OCI-LY7 (cell line): ENCODE data around the gene IL24. TPM values are rescaled to one million over a fixed set of nuclear protein-coding genes. Genes with fewer than 3 reads are reported as not detected.

Experiments used
- BruUV-seq: library from RNA; stranded (reverse); fragments of 400-500 nt; replicated peaks from 2 replicates; lab custom pipeline; 2021; lab: Mats Ljungman, UMichigan
- CTCF ChIA-PET: fragments of 300-600 bp; sonication (Branson Sonifier 250); formaldehyde crosslinking; loops from one replicate; lab custom pipeline; 2022; ENCODE audit warnings: antibody characterized with exemption; ENCODE audit not compliant: unreplicated experiment; lab: Charles Lee
- POLR2A ChIA-PET: fragments of 300-600 bp; sonication (Branson Sonifier 250); formaldehyde crosslinking; loops from one replicate; lab custom pipeline; 2022; ENCODE audit warnings: antibody characterized with exemption; lab: Charles Lee
- DNase-seq: peaks from one replicate; pipeline ENCODE4 v3.0.0-alpha.2; 2015; ENCODE audit warnings: low spot score
- H2AFZ ChIP-seq: fragments of 200-600 bp; sonication (generic), shearing (Covaris generic); 2 replicates; pipeline ENCODE4 v1.6.1; 2014; ENCODE audit warnings: mild to moderate bottlenecking, antibody characterized with exemption, low read length, moderate library complexity
- H3K27ac ChIP-seq: fragments of 200-600 bp; sonication (generic); 2 replicates; pipeline ENCODE4 v1.5.1; 2014; ENCODE audit warnings: mixed run types, low read depth, mild to moderate bottlenecking, moderate library complexity, low read length, inconsistent platforms; ENCODE audit not compliant: poor library complexity, severe bottlenecking
- H3K36me3 ChIP-seq: fragments of 200-600 bp; sonication (generic); 2 replicates; pipeline ENCODE4 v1.6.1; 2014; ENCODE audit warnings: mild to moderate bottlenecking, antibody characterized with exemption, low read length, moderate library complexity, mixed read lengths; ENCODE audit not compliant: insufficient read depth
- H3K4me1 ChIP-seq: fragments of 200-600 bp; sonication (generic); 2 replicates; pipeline ENCODE4 v1.5.1; 2014; ENCODE audit warnings: mild to moderate bottlenecking, low read length; ENCODE audit not compliant: insufficient read depth, poor library complexity, severe bottlenecking
- H3K4me2 ChIP-seq: fragments of 200-600 bp; sonication (generic); 2 replicates; pipeline ENCODE4 v1.6.1; 2014; ENCODE audit warnings: mild to moderate bottlenecking, low read length
- H3K4me3 ChIP-seq: fragments of 200-600 bp; sonication (generic); 2 replicates; pipeline ENCODE4 v1.5.1; 2014; ENCODE audit warnings: mild to moderate bottlenecking, low read depth, low read length; ENCODE audit not compliant: poor library complexity, severe bottlenecking
- H3K79me2 ChIP-seq: fragments of 200-600 bp; sonication (generic); 2 replicates; pipeline ENCODE4 v1.6.1; 2016; ENCODE audit warnings: low read depth, mild to moderate bottlenecking, low read length, moderate library complexity, mixed read lengths; ENCODE audit not compliant: insufficient read depth
- H3K9me2 ChIP-seq: fragments of 200-600 bp; sonication (generic); 2 replicates; pipeline ENCODE4 v1.6.1; 2016; ENCODE audit warnings: mild to moderate bottlenecking, low read length, mixed read lengths; ENCODE audit not compliant: insufficient read depth
- H3K9me3 ChIP-seq: fragments of 200-600 bp; sonication (generic); 2 replicates; pipeline ENCODE4 v1.6.1; 2014; ENCODE audit warnings: mild to moderate bottlenecking, mixed run types, low read length, mixed read lengths
- H4K20me1 ChIP-seq: fragments of 200-600 bp; sonication (generic); 2 replicates; pipeline ENCODE4 v1.6.1; 2014; ENCODE audit warnings: mild to moderate bottlenecking, antibody characterized with exemption, low read length, moderate library complexity, mixed read lengths; ENCODE audit not compliant: insufficient read depth
- EZH2phosphoT487 ChIP-seq: fragments of 200-600 bp; sonication (generic); IDR thresholded peaks from 2 replicates; pipeline ENCODE4 v1.6.1; 2018; ENCODE audit warnings: low read depth, borderline replicate concordance, mild to moderate bottlenecking, mixed run types, antibody characterized with exemption, low read length, moderate library complexity, mixed read lengths
- intact Hi-C: fragments of 100-400 bp; cut with micrococcal nuclease; formaldehyde crosslinking; loops from one replicate; pipeline ENCODE4 v1.10.0; 2022; ENCODE audit not compliant: unreplicated experiment
- total RNA-seq, 2 experiments: library from RNA; depleted of rRNA in 1 of 2; stranded (reverse); fragments of >200 nt in 1 of 2; shearing (Covaris generic) in 1 of 2; gene quantifications; 2 replicates each; pipeline ENCODE4 v1.2.3, GENCODE V29; 2014 to 2022
- TF ChIP-seq, protein P1 (sequence below): fragments of 200-600 bp; sonication (generic); conservative IDR thresholded peaks from 2 replicates; pipeline ENCODE4 v1.5.1; 2014; ENCODE audit warnings: mild to moderate bottlenecking, antibody characterized with exemption, low read length, moderate library complexity, mixed read lengths

The IL24 gene
- total RNA-seq, 2 experiments from 2014 or later = not detected

DNA sequence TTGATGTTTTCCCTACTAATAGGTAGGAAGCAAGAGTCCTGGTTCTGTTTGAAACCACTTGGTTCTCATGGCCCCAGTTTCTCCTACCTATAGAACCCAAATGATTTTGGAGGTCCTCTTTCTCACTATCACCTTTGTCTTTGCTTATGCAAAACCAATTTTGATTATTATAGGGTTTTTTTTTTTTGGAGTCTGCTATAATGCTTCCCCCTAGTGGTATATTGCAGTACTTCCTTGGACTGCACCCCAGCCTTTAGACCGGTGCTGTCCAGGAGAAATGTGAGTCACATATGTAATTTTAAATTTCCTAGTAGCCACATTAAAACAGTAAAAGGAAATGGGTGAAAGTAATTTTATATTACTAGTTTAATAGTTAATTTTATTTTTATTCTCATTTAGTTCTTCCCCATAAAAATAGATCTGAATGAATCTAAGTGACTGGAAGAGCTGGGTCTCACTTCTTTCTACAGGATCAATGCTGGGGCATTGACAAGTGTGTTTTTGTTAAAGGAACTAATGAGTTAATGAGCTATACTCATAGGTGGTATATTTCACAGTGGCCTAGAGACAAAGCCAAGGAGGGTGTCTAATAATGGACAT, 13.9 kb downstream of the IL24 start:
- CTCF ChIA-PET = interaction anchor here (1.3 to 1.9 kb wide), 3 partner anchors 14 to 276 kb away, joined by 3 to 6 read pairs (median 4); partner anchors contain the start of gene DYRK3
- H3K9me2 ChIP-seq = no peaks in the 10 kb centered on the region
- H3K4me2 ChIP-seq = no peak overlapping the region
- H3K27ac ChIP-seq = no peak overlapping the region
- intact Hi-C loops = loop anchor here (1.0 to 5.0 kb wide), 3 partner anchors 44 to 280 kb away; partner anchors contain the start of gene IL20
- H2AFZ ChIP-seq = no peak overlapping the region
- no peaks in the 10 kb centered on the region for H4K20me1 ChIP-seq
- no TSS peak for BruUV-seq
- no peaks in the 10 kb centered on the region for H3K79me2 ChIP-seq
- DNase-seq = peak; percentile 62
- POLR2A ChIA-PET = interaction anchor here (2.2 kb wide), 1 partner anchor 12 kb away, joined by 7 read pairs; the partner anchor contains the start of gene FCMR
- H3K4me3 ChIP-seq = no peak overlapping the region
- no peaks in the 10 kb centered on the region for H3K9me3 ChIP-seq
- peaks cover under 1% of the 10 kb centered on the region for H3K4me1 ChIP-seq
- TF ChIP-seq EZH2phosphoT487 = no peak
- TF ChIP-seq, protein P1, sequence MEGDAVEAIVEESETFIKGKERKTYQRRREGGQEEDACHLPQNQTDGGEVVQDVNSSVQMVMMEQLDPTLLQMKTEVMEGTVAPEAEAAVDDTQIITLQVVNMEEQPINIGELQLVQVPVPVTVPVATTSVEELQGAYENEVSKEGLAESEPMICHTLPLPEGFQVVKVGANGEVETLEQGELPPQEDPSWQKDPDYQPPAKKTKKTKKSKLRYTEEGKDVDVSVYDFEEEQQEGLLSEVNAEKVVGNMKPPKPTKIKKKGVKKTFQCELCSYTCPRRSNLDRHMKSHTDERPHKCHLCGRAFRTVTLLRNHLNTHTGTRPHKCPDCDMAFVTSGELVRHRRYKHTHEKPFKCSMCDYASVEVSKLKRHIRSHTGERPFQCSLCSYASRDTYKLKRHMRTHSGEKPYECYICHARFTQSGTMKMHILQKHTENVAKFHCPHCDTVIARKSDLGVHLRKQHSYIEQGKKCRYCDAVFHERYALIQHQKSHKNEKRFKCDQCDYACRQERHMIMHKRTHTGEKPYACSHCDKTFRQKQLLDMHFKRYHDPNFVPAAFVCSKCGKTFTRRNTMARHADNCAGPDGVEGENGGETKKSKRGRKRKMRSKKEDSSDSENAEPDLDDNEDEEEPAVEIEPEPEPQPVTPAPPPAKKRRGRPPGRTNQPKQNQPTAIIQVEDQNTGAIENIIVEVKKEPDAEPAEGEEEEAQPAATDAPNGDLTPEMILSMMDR = peak; percentile 95
- H3K36me3 ChIP-seq = no peaks in the 10 kb centered on the region

DNA sequence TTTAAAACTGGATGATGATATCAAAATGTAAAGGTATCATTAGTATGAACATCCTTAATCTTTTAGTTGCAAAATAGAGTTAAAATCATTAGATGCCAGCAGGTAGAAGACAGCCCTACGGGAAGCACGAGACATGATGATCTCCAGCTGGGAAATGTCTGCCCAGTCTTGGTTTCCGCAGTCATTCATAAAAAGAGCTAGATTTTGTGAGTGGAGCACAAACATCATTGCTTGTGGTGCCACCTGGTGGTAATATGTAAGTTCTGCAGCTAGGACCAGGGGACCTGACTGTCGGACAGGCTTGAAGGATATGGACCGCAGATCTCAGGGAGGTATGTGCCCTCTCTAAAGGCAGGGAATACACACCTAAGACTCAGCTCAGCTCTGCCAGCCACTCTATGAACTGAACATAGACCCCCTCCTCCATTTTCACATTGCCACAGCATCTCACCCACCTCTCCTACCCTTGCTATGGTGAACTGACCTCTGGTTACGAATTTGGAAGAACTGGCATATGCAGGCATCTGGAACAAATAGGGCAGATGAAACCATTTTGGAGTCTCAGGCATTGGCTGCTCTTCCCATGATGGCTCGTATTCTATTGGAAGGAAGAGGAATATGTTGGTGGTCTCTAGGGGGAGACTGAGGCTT, 15.3 kb downstream of the IL24 start:
- Histone ChIP-seq H3K9me3 (no peaks in the 10 kb centered on the region), H3K4me3 (no peak overlapping the region), H3K36me3 (no peaks in the 10 kb centered on the region), H4K20me1 (no peaks in the 10 kb centered on the region), H3K4me2 (no peak overlapping the region), H2AFZ (no peak overlapping the region), H3K9me2 (no peaks in the 10 kb centered on the region), H3K4me1 (no peaks in the 10 kb centered on the region), H3K79me2 (no peaks in the 10 kb centered on the region), H3K27ac (no peak overlapping the region)
- ChIA-PET CTCF (interaction anchor here (0.6 to 1.9 kb wide), 13 partner anchors 9 to 300 kb away, joined by 3 to 9 read pairs (median 4); partner anchors contain the start of genes DYRK3, FCMR and IL20), POLR2A (interaction anchor here (0.6 to 2.2 kb wide), 4 partner anchors 10 to 343 kb away, joined by 4 to 7 read pairs (median 4); partner anchors contain the start of gene FCMR)
- BruUV-seq = no TSS peak
- TF ChIP-seq EZH2phosphoT487 = no peak
- TF ChIP-seq, protein P1 = peak; percentile 90
- peak; percentile 84 for DNase-seq
- intact Hi-C loops = loop anchor here (1.0 to 5.0 kb wide), 6 partner anchors 21 to 304 kb away; partner anchors contain the start of gene IL20
